WTC11 (cell line): ENCODE measurements around the gene PAN3.

Source experiments
- FOXJ3 ChIP-seq: sonication (generic); formaldehyde crosslinking; IDR thresholded peaks from 2 replicates; pipeline ENCODE4 v1.9.0; 2021; ENCODE audit warnings: missing genetic modification reagents, mild to moderate bottlenecking, borderline replicate concordance
- FOXP1 ChIP-seq: sonication (generic); formaldehyde crosslinking; IDR thresholded peaks from 2 replicates; pipeline ENCODE4 v1.8.0; 2022; ENCODE audit warnings: missing genetic modification reagents, mild to moderate bottlenecking, moderate library complexity, borderline replicate concordance
- JAZF1 ChIP-seq: fragments of 250-450 bp; sonication (Bioruptor Pico); IDR thresholded peaks from 2 replicates; pipeline ENCODE4 v1.9.0; 2021; ENCODE audit warnings: moderate library complexity, mild to moderate bottlenecking, inconsistent platforms
- MAX ChIP-seq: sonication (generic); formaldehyde crosslinking; IDR thresholded peaks from 2 replicates; pipeline ENCODE4 v1.8.0; 2022; ENCODE audit warnings: mild to moderate bottlenecking, missing genetic modification reagents
- NFYB ChIP-seq: sonication (generic); formaldehyde crosslinking; conservative IDR thresholded peaks from 2 replicates; pipeline ENCODE4 v1.8.0; 2022; ENCODE audit warnings: low read depth, missing genetic modification reagents
- ZNF121 ChIP-seq: sonication (generic); formaldehyde crosslinking; IDR thresholded peaks from 2 replicates; pipeline ENCODE4 v1.8.0; 2023; ENCODE audit warnings: missing genetic modification reagents
- ZNF263 ChIP-seq: sonication (generic); formaldehyde crosslinking; IDR thresholded peaks from 2 replicates; pipeline ENCODE4 v1.8.1; 2022; ENCODE audit warnings: low read depth, mild to moderate bottlenecking, moderate library complexity, missing genetic modification reagents
- TF ChIP-seq, protein P1 (sequence below): fragments of 200-600 bp; IDR thresholded peaks from 2 replicates; pipeline ENCODE4 v1.8.0; 2022; ENCODE audit warnings: antibody characterized with exemption
- TF ChIP-seq, protein P2 (sequence below): sonication (generic); formaldehyde crosslinking; IDR thresholded peaks from 2 replicates; pipeline ENCODE4 v1.8.0; 2023; ENCODE audit warnings: missing genetic modification reagents, mild to moderate bottlenecking, borderline replicate concordance
- TF ChIP-seq, protein P3 (sequence below): sonication (generic); formaldehyde crosslinking; IDR thresholded peaks from 2 replicates; pipeline ENCODE4 v1.8.0; 2022; ENCODE audit warnings: mild to moderate bottlenecking, missing genetic modification reagents
- TF ChIP-seq, protein P4 (sequence below): sonication (generic); formaldehyde crosslinking; IDR thresholded peaks from 2 replicates; pipeline ENCODE4 v1.8.1; 2022; ENCODE audit warnings: low read depth, missing genetic modification reagents, borderline replicate concordance

- TF ChIP-seq, protein P1, sequence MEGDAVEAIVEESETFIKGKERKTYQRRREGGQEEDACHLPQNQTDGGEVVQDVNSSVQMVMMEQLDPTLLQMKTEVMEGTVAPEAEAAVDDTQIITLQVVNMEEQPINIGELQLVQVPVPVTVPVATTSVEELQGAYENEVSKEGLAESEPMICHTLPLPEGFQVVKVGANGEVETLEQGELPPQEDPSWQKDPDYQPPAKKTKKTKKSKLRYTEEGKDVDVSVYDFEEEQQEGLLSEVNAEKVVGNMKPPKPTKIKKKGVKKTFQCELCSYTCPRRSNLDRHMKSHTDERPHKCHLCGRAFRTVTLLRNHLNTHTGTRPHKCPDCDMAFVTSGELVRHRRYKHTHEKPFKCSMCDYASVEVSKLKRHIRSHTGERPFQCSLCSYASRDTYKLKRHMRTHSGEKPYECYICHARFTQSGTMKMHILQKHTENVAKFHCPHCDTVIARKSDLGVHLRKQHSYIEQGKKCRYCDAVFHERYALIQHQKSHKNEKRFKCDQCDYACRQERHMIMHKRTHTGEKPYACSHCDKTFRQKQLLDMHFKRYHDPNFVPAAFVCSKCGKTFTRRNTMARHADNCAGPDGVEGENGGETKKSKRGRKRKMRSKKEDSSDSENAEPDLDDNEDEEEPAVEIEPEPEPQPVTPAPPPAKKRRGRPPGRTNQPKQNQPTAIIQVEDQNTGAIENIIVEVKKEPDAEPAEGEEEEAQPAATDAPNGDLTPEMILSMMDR, result no peak
- TF ChIP-seq FOXP1 (CRISPR knock-in tag) (0 out of 2 replicates have a peak, but pooled peaks have one; percentile 40), MAX (CRISPR knock-in tag) (peak; percentile 67; the same call in 1 of the 2 replicates), JAZF1 (CRISPR knock-in tag) (no peak), ZNF121 (no peak), FOXJ3 (CRISPR knock-in tag) (no peak), NFYB (CRISPR knock-in tag) (no peak), ZNF263 (CRISPR knock-in tag) (no peak)
- TF ChIP-seq, protein P2, sequence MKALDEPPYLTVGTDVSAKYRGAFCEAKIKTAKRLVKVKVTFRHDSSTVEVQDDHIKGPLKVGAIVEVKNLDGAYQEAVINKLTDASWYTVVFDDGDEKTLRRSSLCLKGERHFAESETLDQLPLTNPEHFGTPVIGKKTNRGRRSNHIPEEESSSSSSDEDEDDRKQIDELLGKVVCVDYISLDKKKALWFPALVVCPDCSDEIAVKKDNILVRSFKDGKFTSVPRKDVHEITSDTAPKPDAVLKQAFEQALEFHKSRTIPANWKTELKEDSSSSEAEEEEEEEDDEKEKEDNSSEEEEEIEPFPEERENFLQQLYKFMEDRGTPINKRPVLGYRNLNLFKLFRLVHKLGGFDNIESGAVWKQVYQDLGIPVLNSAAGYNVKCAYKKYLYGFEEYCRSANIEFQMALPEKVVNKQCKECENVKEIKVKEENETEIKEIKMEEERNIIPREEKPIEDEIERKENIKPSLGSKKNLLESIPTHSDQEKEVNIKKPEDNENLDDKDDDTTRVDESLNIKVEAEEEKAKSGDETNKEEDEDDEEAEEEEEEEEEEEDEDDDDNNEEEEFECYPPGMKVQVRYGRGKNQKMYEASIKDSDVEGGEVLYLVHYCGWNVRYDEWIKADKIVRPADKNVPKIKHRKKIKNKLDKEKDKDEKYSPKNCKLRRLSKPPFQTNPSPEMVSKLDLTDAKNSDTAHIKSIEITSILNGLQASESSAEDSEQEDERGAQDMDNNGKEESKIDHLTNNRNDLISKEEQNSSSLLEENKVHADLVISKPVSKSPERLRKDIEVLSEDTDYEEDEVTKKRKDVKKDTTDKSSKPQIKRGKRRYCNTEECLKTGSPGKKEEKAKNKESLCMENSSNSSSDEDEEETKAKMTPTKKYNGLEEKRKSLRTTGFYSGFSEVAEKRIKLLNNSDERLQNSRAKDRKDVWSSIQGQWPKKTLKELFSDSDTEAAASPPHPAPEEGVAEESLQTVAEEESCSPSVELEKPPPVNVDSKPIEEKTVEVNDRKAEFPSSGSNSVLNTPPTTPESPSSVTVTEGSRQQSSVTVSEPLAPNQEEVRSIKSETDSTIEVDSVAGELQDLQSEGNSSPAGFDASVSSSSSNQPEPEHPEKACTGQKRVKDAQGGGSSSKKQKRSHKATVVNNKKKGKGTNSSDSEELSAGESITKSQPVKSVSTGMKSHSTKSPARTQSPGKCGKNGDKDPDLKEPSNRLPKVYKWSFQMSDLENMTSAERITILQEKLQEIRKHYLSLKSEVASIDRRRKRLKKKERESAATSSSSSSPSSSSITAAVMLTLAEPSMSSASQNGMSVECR (CRISPR knock-in tag), result no peak
- TF ChIP-seq, protein P3, sequence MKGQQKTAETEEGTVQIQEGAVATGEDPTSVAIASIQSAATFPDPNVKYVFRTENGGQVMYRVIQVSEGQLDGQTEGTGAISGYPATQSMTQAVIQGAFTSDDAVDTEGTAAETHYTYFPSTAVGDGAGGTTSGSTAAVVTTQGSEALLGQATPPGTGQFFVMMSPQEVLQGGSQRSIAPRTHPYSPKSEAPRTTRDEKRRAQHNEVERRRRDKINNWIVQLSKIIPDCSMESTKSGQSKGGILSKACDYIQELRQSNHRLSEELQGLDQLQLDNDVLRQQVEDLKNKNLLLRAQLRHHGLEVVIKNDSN (CRISPR knock-in tag), result no peak
- TF ChIP-seq, protein P4, sequence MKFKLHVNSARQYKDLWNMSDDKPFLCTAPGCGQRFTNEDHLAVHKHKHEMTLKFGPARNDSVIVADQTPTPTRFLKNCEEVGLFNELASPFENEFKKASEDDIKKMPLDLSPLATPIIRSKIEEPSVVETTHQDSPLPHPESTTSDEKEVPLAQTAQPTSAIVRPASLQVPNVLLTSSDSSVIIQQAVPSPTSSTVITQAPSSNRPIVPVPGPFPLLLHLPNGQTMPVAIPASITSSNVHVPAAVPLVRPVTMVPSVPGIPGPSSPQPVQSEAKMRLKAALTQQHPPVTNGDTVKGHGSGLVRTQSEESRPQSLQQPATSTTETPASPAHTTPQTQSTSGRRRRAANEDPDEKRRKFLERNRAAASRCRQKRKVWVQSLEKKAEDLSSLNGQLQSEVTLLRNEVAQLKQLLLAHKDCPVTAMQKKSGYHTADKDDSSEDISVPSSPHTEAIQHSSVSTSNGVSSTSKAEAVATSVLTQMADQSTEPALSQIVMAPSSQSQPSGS (CRISPR knock-in tag), result no peak
These were observed at the start of gene PAN3 for GRCh38 chr13:28138012-28138755.
